Measurements from ENCODE around the gene KCNK3. TPM values are rescaled to one million over a fixed set of nuclear protein-coding genes. Genes with fewer than 3 reads are reported as not detected.
A peak's percentile ranks its signal among the peaks of the same experiment; 100 is the strongest.

KCNK3 gene
- total RNA-seq, 2 donors from 2014 or later = 11.1 to 14.5 TPM

- H3K27me3 ChIP-seq (replicated peaks; ENCODE audit: insufficient read depth) = no peaks in the 10 kb centered on the region
Observed at GRCh38 chr2:26685341-26685740, 7.2 kb upstream of the KCNK3 start.

GRCh38 chr2:26685989-26686839, 6.3 kb upstream of the KCNK3 start:
- peak; percentile 54 for DNase-seq (ENCODE audit: low spot score)
- intact Hi-C loops (cut with DNase I) = no loop called here
- Histone ChIP-seq H3K36me3 (no peaks in the 10 kb centered on the region), H3K4me3 (no peak overlapping the region), H3K9me3 (no peaks in the 10 kb centered on the region), H3K27me3 (replicated peaks; ENCODE audit: insufficient read depth) (no peaks in the 10 kb centered on the region), H3K4me1 (replicated peaks) (no peaks in the 10 kb centered on the region), H3K27ac (peak overlapping the region; percentile 43 to 76)
- TF ChIP-seq CTCF (IDR thresholded peaks at IDR 0.05) (no peak), POLR2AphosphoS5 (IDR thresholded peaks at IDR 0.05) (peak; percentile 58)
- WGBS = 15% methylated on average over 16 of the region's 16 CpGs

More at GRCh38 chr2:26685341-26685740, 7.2 kb upstream of the KCNK3 start:
- DNase-seq (ENCODE audit: low spot score) = no peak
- no peaks in the 10 kb centered on the region for H3K9me3 ChIP-seq
- no peak overlapping the region for H3K4me3 ChIP-seq
- TF ChIP-seq POLR2AphosphoS5 (IDR thresholded peaks at IDR 0.05) (no peak), CTCF (IDR thresholded peaks at IDR 0.05) (no peak), POLR2A (IDR thresholded peaks at IDR 0.05) (no peak)
- no peaks in the 10 kb centered on the region for H3K4me1 ChIP-seq (replicated peaks)
- H3K36me3 ChIP-seq = no peaks in the 10 kb centered on the region
- intact Hi-C loops (cut with DNase I) = no loop called here
- peak overlapping the region in 1 of 2 donors; percentile 76 for H3K27ac ChIP-seq
- WGBS = 89% methylated on average over 5 of the region's 5 CpGs

- TF ChIP-seq CTCF (IDR thresholded peaks at IDR 0.05) = no peak
- TF ChIP-seq POLR2A (IDR thresholded peaks at IDR 0.05) = no peak
- TF ChIP-seq POLR2AphosphoS5 (IDR thresholded peaks at IDR 0.05) = peak; percentile 12
- H3K27ac ChIP-seq = peak overlapping the region; percentile 43 to 76
- H3K36me3 ChIP-seq = no peaks in the 10 kb centered on the region
- 28% methylated on average over 4 of the region's 4 CpGs for WGBS
- no peaks in the 10 kb centered on the region for H3K27me3 ChIP-seq (replicated peaks; ENCODE audit: insufficient read depth)
- peak; percentile 44 for DNase-seq (ENCODE audit: low spot score)
- intact Hi-C loops (cut with DNase I) = no loop called here
- H3K4me1 ChIP-seq (replicated peaks) = no peaks in the 10 kb centered on the region
- H3K4me3 ChIP-seq = no peak overlapping the region
- no peaks in the 10 kb centered on the region for H3K9me3 ChIP-seq
Observed at GRCh38 chr2:26687328-26687727, 5.2 kb upstream of the KCNK3 start.

GRCh38 chr2:26687801-26688200, 4.7 kb upstream of the KCNK3 start:
- Histone ChIP-seq H3K36me3 (no peaks in the 10 kb centered on the region), H3K27ac (peak overlapping the region; percentile 40 to 76), H3K4me1 (replicated peaks) (no peaks in the 10 kb centered on the region), H3K9me3 (no peaks in the 10 kb centered on the region), H3K27me3 (replicated peaks; ENCODE audit: insufficient read depth) (no peaks in the 10 kb centered on the region), H3K4me3 (no peak overlapping the region)
- 48% methylated on average over 5 of the region's 5 CpGs for WGBS
- peak; percentile 48 for TF ChIP-seq POLR2AphosphoS5 (IDR thresholded peaks at IDR 0.05)
- TF ChIP-seq POLR2A (IDR thresholded peaks at IDR 0.05) = no peak
- DNase-seq (ENCODE audit: low spot score) = peak; percentile 42
- intact Hi-C loops (cut with DNase I) = no loop called here

GRCh38 chr2:26691161-26691560, 1.4 kb upstream of the KCNK3 start:
- 54% methylated on average over 3 of the region's 3 CpGs for WGBS
- H3K4me1 ChIP-seq (replicated peaks) = peaks cover 7% of the 10 kb centered on the region
- H3K36me3 ChIP-seq = no peaks in the 10 kb centered on the region
- intact Hi-C loops (cut with DNase I) = no loop called here
- H3K4me3 ChIP-seq = no peak overlapping the region
- peak overlapping the region in 1 of 2 donors; percentile 80 for H3K27ac ChIP-seq
- H3K9me3 ChIP-seq = no peaks in the 10 kb centered on the region
- DNase-seq (ENCODE audit: low spot score) = no peak
- H3K27me3 ChIP-seq (replicated peaks; ENCODE audit: insufficient read depth) = no peaks in the 10 kb centered on the region
- TF ChIP-seq POLR2AphosphoS5 (IDR thresholded peaks at IDR 0.05) = no peak
- TF ChIP-seq POLR2A (IDR thresholded peaks at IDR 0.05) = no peak
- TF ChIP-seq CTCF (IDR thresholded peaks at IDR 0.05) = no peak
